Brain microvascular endothelial cell (primary cell): Measurements from ENCODE around the gene PPME1.

Source experiments
- DNase-seq: peaks from one replicate; pipeline ENCODE4 v3.0.0-alpha.2; 2020
- H3K27ac ChIP-seq: fragments of 250-450 bp; sonication (Bioruptor Pico); 2 replicates; pipeline ENCODE4 v1.5.1; 2020; ENCODE audit warnings: mild to moderate bottlenecking, moderate library complexity
- H3K27me3 ChIP-seq: fragments of 250-450 bp; sonication (Bioruptor Pico); replicated peaks from 2 replicates; pipeline ENCODE4 v1.5.1; 2020; ENCODE audit warnings: mild to moderate bottlenecking
- H3K36me3 ChIP-seq: fragments of 250-450 bp; sonication (Bioruptor Pico); replicated peaks from 2 replicates; pipeline ENCODE4 v1.5.1; 2020; ENCODE audit warnings: mild to moderate bottlenecking
- H3K4me3 ChIP-seq: 2 replicates; pipeline ENCODE4 v1.5.1; 2011; ENCODE audit warnings: low read depth, mild to moderate bottlenecking, control low read depth, low read length, moderate library complexity
- CTCF ChIP-seq: IDR thresholded peaks from 2 replicates; pipeline ENCODE4 v1.5.1; 2011; ENCODE audit warnings: low read depth, mild to moderate bottlenecking, moderate library complexity, low read length, control low read depth, inconsistent platforms; ENCODE audit errors: missing control alignments
- in situ Hi-C: cut with HindIII; loops from 2 replicates; pipeline ENCODE4 v1.10.0; 2017; ENCODE audit warnings: low sequenced_read_pairs, low pct_ligation_motif_present

Gene PPME1

DNA sequence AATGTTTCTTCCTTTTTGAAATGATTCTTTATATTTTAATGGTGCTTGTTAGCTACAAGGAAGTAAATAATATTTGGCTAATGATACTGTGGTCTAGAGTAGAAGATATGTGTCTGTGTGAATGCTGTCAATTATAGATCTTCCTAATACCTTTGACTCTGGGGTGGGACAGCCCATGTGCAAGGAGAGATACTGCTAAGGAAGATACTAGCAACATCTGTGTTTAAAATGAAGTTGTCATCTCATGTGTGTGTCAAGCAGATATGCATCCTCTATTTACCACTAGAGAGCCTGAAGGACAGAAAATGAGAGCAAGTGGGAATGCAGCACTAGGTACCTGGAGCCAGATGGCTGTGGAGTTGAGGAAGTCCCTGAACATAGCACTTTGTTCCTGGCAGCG is 34.1 kb downstream of the PPME1 start:
- Histone ChIP-seq H3K27me3 (no peaks in the 10 kb centered on the region), H3K27ac (no peak overlapping the region), H3K36me3 (peaks cover 8% of the 10 kb centered on the region), H3K4me3 (no peak overlapping the region)
- in situ Hi-C loops = no loop called here
- no peak for DNase-seq
- no peak for TF ChIP-seq CTCF

DNA sequence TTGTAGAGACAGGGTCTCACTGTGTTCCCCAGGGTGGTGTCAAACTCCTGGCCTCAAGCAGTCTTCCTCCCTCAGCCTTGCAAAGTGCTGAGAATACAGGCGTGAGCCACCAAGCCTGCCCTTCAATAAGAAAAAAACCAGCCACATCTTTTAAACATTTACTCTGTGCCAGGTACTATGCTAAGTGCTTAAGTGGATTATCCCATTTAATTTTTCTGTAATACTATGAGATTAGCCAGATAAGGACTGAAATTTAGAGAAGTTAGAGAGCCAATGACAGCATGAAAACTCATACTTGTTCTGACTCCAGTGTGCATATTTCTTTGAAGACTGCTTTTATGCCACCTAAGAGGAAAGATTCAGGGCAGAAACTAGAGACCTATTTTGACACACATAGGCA is 35.7 kb downstream of the PPME1 start:
- no peak overlapping the region for H3K4me3 ChIP-seq
- in situ Hi-C loops = no loop called here
- H3K27ac ChIP-seq = no peak overlapping the region
- no peak for TF ChIP-seq CTCF
- peaks cover 10% of the 10 kb centered on the region for H3K36me3 ChIP-seq
- no peak for DNase-seq
- H3K27me3 ChIP-seq = no peaks in the 10 kb centered on the region

- DNase-seq = no peak
- Histone ChIP-seq H3K4me3 (no peak overlapping the region), H3K36me3 (peaks cover 15% of the 10 kb centered on the region), H3K27me3 (no peaks in the 10 kb centered on the region), H3K27ac (no peak overlapping the region)
- TF ChIP-seq CTCF = no peak
- in situ Hi-C loops = no loop called here
These were observed 37.4 kb downstream of the PPME1 start for GRCh38 chr11:74208507-74208906.

- Histone ChIP-seq H3K4me3 (no peak overlapping the region), H3K27ac (no peak overlapping the region), H3K27me3 (no peaks in the 10 kb centered on the region), H3K36me3 (peaks cover 10% of the 10 kb centered on the region)
- no peak for DNase-seq
- in situ Hi-C loops = no loop called here
- no peak for TF ChIP-seq CTCF
These were observed 41.4 kb downstream of the PPME1 start for GRCh38 chr11:74212533-74212932.

DNA sequence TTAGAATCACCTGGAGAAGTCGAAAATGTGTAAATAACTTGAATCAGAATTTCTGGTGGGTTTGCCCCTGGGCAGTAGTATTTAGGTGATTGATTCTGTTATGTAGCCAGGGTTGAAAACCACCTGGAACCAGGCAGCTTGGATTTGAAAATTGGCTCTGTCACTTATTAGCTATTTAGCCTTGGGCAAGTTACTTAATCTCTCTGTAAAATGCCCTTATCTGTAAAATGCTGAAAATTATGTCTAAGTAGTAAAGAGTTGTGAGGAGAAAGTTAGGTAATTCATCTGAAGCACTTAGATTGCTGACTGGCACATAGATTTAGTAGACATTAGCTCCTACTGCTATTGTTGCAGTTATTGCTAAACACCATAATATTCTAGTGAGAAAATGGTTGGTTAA is 49.3 kb downstream of the PPME1 start:
- H3K4me3 ChIP-seq = no peak overlapping the region
- in situ Hi-C loops = no loop called here

More for the DNA sequence above, 49.3 kb downstream of the PPME1 start:
- H3K27me3 ChIP-seq = no peaks in the 10 kb centered on the region
- TF ChIP-seq CTCF = no peak
- no peak for DNase-seq
- no peak overlapping the region for H3K27ac ChIP-seq
- H3K36me3 ChIP-seq = no peaks in the 10 kb centered on the region
